Caki2 (cell line): Measurements from ENCODE around the gene WNT9A. TPM values are rescaled to one million over a fixed set of nuclear protein-coding genes. Genes with fewer than 3 reads are reported as not detected.
A peak's percentile ranks its signal among the peaks of the same experiment; 100 is the strongest.

Experiments
- DNase-seq: peaks from one replicate; pipeline ENCODE4 v3.0.0-alpha.2; 2015; ENCODE audit warnings: low read depth
- in situ Hi-C: cut with HindIII; loops from 2 replicates; pipeline ENCODE4 v1.10.0; 2016; ENCODE audit warnings: low sequenced_read_pairs, low pct_unique_long_range_greater_than_20kb, mixed read lengths
- total RNA-seq: library from RNA; depleted of rRNA; stranded (reverse); fragments of >200 nt; shearing (Covaris generic); gene quantifications from 2 replicates; pipeline ENCODE4 v1.2.3, GENCODE V29; 2014; ENCODE audit warnings: low replicate concordance

The WNT9A gene
- total RNA-seq, 1 experiment from 2014 or later, result 1.1 TPM

- DNase-seq, result no peak
- in situ Hi-C loops, result no loop called here
Observed at GRCh38 chr1:227944090-227944930, 3.4 kb downstream of the WNT9A start.

- in situ Hi-C loops, result no loop called here
- no peak for DNase-seq
Observed at GRCh38 chr1:227943381-227944089, 4.2 kb downstream of the WNT9A start.

GRCh38 chr1:227942716-227943261, 4.9 kb downstream of the WNT9A start:
- in situ Hi-C loops, result no loop called here
- no peak for DNase-seq

GRCh38 chr1:227942021-227942715, 5.6 kb downstream of the WNT9A start:
- DNase-seq, result no peak
- in situ Hi-C loops, result no loop called here

GRCh38 chr1:227941509-227942020, 6.2 kb downstream of the WNT9A start:
- no peak for DNase-seq
- in situ Hi-C loops, result no loop called here

GRCh38 chr1:227940791-227941241, 6.9 kb downstream of the WNT9A start:
- DNase-seq, result no peak
- in situ Hi-C loops, result no loop called here

- no peak for DNase-seq
- in situ Hi-C loops, result no loop called here
Observed at GRCh38 chr1:227939791-227940771, 7.7 kb downstream of the WNT9A start.

- in situ Hi-C loops, result no loop called here
- DNase-seq, result no peak
Observed at GRCh38 chr1:227938911-227939790, 8.6 kb downstream of the WNT9A start.

- no peak for DNase-seq
Observed at GRCh38 chr1:227938276-227938675, 9.5 kb downstream of the WNT9A start.

GRCh38 chr1:227937838-227938145, 9.9 kb downstream of the WNT9A start:
- in situ Hi-C loops, result no loop called here
- no peak for DNase-seq

More at GRCh38 chr1:227938276-227938675, 9.5 kb downstream of the WNT9A start:
- in situ Hi-C loops, result no loop called here

- DNase-seq, result no peak
- in situ Hi-C loops, result no loop called here
Observed at GRCh38 chr1:227937031-227937837, 10.5 kb downstream of the WNT9A start.

GRCh38 chr1:227935826-227936225, 11.9 kb downstream of the WNT9A start:
- in situ Hi-C loops, result no loop called here
- no peak for DNase-seq

GRCh38 chr1:227934476-227935313, 13.0 kb downstream of the WNT9A start:
- DNase-seq, result peak; percentile 83
- in situ Hi-C loops, result no loop called here

GRCh38 chr1:227929751-227930472, 17.8 kb downstream of the WNT9A start:
- in situ Hi-C loops, result no loop called here
- DNase-seq, result no peak
